Gastrocnemius medialis (tissue), 4 donors: ENCODE measurements around the gene LARGE1.

ENCODE experiments used
- CTCF ChIP-seq, 5 experiments: fragments of 450-650 bp in 3 of 5; fragments of 200-600 bp in 2 of 5; sonication (generic) in 2 of 5; IDR thresholded peaks in 4 of 5; conservative IDR thresholded peaks in 1 of 5; 1 replicate in 4 of 5; 2 replicates in 1 of 5; pipeline ENCODE4 v1.5.1; 2016 to 2019; ENCODE audit warnings: antibody characterized with exemption in 5 of 5, mild to moderate bottlenecking in 3 of 5, moderate library complexity in 3 of 5
- POLR2A ChIP-seq, 2 donors: fragments of 450-650 bp; IDR thresholded peaks; one replicate each; pipeline ENCODE4 v1.6.1; 2017; ENCODE audit warnings: antibody characterized with exemption in 2 of 2, mild to moderate bottlenecking in 2 of 2, moderate library complexity in 2 of 2

- TF ChIP-seq POLR2A (IDR thresholded peaks at IDR 0.05) (no peak), CTCF (IDR thresholded peaks at IDR 0.05 in 4 of 5, conservative IDR thresholded peaks at IDR 0.05 in 1 of 5) (no peak)
These were observed 127.4 kb downstream of the LARGE1 start for GRCh38 chr22:33792832-33793231.
